ENCODE data around the gene LORICRIN.
"Not testable (repeated sequence)": the region's sequence is repeated elsewhere in the genome, so short reads cannot be mapped to it uniquely, and the experiment has no call there.

Gene LORICRIN, protein sequence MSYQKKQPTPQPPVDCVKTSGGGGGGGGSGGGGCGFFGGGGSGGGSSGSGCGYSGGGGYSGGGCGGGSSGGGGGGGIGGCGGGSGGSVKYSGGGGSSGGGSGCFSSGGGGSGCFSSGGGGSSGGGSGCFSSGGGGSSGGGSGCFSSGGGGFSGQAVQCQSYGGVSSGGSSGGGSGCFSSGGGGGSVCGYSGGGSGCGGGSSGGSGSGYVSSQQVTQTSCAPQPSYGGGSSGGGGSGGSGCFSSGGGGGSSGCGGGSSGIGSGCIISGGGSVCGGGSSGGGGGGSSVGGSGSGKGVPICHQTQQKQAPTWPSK
- 0 to 0.17 reads per million in 2 donors for total RNA-seq

DNA sequence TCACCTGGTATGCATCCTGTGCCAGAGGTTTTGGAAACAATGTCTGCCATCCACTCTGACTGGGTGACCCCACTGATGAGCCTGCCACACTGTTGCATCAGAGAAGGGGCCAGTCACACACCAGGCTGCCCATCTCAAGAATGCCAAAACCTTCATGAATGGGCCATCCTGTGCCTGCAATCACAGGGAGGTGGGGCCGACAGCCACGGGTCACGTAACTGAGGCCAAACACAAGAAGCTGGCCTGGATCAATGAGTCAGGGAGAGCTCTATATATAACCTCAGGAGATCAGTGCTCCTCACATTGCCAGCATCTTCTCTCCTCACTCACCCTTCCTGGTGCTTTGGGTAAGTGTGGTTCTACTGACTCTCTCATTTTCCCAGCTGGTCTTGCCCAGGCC lies at the start of gene LORICRIN:
Gene LORICRIN (plus strand): TSS at position 301 of the 400 bp plus-strand sequence. CDS start 1,263 bp downstream, outside the sequence.
- no peak for DNase-seq

DNA sequence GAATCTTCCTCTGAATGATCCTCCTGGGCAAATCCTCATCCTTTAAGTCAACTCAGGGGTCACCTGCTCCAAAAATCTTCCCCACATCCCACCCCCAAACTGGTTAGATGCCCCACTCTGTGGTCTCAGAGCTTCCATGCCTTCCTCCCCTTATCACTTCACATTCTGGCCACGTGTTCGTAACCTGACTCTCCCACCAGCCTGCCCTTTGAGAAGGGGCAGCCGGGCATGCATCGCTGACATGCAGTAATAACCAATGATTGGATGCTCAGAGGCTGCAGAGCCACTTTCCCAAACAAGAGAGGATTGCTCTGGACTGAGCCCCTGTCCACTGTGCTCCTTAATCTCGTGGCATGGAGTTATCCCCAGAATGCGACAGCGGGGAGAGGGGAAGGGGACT lies 49.3 kb upstream of the LORICRIN start:
- DNase-seq: no peak

DNA sequence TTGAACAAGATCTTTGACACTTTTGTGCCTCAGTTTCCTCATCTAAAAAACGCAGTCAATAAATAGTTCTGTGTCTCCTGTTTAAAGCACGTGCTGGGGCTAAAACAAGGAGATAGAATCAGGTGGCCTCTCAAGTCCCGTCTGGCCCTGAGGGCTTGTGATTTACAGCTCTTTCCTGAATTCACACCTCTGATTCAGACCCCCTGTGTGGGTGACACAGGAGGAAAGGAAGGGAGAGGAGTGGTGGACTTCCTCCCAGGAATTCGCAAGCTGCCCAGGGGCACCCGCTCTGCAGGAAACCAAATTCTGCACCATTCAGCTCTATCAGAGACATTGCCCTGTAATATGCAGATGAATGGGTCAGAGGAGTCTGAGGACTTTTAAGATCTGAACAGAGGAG lies 47.3 kb upstream of the LORICRIN start:
- no peak for DNase-seq

DNA sequence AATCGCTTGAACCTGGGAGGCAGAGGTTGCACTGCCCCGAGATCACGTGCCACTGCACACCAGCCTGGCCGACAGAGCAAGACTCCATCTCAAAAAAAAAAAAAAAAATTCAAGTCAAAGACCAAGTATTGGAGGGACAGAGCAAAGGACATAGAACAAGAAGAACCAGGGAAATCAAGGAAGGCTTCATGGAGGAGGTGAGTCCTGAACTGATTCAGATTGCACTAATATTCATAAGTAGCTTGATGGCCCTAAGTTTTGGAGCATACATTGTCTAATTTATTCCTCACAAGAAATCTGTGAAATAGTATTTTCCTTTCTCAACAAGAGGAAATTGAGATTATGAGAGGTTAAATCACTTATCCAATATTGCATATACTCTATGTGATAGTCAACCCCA lies 46.0 kb upstream of the LORICRIN start:
- DNase-seq: no peak

DNA sequence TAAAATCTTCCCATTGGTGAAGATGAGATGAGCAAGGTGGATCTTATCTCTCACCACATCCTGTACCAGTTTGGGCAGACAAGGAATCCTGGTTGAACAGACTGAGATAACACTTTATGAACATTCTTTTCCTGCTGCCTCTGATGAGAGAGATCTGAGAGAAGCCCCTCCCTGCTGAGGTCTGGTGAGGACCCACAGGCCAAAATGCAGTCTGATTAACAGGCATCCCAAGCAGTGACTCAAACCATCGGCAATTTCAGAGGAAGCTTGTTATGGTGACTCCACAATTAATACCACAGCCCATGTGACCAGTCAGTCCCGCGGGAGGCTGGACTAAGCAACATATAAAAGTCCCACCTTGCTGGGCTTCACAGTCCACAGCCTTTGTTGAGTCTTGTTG lies 42.3 kb upstream of the LORICRIN start, which contains the start of gene PRR9:
Gene PRR9 (plus strand): TSS at position 373 of the 400 bp plus-strand sequence. CDS start 561 bp downstream, outside the sequence.
- DNase-seq: no peak

DNA sequence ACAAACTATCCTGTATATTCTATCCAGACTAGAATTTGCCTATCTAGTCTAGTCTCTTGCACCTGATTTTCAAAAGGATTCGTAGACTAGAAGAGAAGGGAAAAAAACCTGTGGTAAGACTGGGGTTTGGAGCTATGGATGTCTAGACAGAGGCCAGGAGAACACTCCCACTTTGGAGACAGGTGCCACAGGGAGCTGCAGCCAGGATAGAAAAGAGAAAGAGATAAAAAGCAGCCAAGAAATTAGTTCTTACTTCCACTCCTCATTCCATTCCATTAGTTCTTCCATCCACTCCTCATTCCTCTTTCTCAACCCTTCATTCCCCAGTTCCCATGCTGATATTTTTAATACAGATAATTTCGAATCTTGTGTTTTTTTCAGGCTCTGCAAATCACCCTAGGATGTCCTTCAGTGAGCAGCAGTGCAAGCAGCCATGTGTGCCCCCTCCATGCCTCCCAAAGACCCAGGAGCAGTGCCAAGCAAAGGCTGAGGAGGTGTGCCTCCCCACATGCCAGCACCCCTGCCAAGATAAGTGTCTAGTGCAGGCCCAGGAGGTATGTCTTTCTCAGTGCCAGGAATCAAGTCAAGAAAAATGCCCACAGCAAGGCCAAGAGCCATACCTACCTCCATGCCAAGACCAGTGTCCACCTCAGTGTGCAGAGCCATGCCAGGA lies 41.6 kb upstream of the LORICRIN start:
- no peak for DNase-seq

DNA sequence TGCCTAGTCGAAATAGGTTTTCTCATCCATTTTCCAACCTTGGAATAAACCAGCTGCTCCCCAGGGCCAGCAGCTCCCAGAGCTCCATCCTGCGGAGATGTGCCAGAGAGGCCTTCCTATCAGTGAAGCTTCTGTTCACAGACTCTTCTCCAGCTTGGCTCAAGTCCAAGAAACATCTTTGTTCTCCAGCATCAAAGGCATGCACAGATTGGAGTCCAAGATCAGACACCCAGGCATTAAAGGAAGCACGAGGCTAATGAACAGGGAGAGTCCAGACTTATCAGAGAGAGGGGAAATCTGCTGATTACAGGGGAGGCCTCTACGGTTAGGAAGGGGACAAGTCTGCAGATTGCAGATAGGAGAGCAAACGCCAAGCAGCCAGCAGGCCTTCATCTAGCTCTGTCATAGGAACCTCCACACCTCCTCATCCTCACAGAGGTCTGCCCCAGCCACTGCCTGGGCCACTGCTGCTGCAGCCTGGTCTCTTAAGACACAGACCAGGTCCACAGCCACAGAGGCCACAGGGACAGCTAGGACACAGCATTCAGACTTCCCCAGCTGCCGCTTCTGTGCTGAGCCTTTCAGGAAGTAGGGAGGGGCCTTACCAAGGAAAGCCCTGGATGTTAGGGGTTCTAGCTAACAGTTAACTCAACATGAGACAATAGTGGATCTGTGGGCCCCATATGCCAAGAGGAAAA lies 38.7 kb upstream of the LORICRIN start:
- no peak for DNase-seq

DNA sequence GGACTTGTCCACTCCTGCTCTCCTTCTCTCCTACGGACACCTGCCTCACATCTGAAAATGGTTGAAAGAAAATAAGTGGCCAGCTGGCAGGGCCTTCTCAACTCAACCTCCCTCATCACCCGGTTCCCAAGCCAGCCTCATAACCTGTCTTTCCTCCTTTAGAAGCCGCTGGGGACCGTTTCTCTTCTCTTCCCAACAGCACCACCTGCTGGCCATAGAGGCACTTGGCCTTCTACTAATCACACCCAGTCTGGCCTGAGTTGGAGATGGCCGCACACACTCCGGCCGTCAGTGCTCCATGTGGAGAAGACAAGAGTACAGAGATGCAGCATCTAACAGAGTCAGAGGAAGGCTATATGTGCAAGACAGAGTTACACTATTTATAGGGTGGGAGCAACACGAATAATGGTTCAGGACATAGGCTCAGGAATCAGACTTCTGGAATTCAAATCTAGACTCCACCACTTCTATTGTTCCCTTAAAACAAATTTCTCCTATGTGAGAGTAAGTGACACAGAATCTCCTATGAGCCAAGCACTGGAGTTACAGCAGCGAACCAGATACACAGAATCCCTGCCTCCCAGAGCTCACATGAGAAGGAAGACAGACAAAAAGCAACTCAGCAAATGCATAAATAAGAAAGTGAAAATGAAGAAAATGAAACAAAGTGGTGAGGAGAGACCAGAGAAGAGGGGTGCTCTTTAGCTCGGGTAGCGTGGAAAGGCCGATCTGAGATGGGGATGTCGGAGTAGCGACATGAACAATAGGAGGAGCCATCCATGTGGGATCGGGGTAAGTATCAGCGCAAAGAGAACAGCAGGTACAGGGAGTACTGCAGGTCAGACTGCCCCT lies 36.2 kb upstream of the LORICRIN start:
- not testable (repeated sequence) for DNase-seq

DNA sequence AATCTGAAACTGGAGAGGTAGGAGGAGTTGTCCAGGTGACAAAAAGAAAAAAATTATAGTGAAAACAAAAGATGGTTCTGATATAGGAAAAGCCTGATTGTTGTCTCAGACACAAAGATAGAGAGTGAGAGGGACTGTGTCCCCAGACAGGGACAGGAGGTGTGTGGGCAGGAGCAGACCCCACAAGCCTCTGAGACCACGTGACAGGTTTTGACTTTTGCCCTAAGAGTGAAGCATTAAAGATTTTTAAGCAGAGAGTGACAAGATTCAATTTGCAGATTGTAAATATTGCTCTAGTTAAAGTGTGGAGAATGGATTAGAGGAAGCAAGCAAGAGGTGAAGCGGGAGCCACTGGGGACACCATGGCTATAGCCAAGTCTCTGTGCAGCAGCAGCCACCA lies 31.7 kb upstream of the LORICRIN start:
- no peak for DNase-seq

DNA sequence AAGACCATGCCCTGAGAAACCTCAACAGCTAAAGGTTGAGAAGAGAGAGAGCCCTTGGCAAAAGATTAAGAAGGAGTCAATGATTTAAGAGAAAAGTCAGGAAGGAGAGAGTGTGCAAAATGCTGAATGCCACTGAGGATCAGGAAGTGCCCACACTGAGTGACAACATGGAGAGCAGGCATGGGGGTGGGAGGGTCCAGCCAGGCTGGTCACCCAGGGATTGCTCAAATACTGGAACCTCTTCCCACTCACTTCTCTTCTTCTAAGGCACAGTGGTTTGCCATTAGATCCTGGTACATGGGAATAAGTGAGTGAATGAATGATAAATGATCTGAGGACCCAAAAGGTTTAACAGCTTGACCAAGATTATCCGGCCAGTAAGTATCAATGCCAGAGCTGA lies 31.0 kb upstream of the LORICRIN start:
- DNase-seq: no peak

DNA sequence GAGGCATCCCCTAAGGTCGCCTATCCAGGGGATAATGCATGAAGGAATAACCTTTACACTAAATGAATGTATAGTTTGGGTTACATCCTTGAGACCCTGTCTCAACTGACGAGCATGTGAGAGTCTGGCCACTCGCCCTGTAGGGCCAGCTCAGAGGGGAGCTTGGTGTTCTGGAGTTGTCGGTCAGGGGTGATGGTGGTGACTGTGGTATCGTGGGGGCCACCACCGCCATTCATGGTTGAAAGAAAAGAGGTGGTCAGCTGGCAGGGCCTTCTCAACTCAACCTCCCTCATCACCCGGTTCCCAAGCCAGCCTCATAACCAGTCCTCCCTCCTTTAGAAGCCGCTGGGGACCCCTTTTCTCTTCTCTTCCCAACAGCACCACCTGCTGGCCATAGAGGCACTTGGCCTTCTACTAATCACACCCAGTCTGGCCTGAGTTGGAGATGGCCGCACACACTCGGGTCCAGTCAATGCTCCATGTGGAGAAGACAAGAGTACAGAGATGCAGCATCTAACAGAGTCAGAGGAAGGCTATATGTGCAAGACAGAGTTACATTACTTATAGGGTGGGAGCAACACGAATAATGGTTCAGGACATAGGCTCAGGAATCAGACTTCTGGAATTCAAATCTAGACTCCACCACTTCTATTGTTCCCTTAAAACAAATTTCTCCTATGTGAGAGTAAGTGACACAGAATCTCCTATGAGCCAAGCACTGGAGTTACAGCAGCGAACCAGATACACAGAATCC lies 30.2 kb upstream of the LORICRIN start:
- not testable (repeated sequence) for DNase-seq

DNA sequence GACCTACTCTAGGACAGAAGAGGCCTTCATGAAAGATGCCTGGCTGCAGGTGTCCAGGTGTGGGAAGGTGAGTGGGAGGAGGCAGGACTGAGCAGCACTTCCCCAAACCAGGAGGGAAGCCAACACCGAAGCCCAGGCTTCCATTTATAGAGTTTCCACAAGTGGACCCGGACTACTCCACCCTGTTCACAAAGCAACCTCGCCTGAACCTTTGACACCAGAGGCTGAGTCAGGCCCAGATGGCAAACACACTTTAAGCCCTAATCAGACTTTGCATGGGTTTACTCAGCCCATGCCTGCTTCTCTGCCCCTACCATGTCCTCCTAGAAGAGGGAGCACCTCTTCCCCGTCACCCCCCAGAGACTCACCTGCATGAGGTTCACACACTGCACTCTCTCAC lies 28.1 kb upstream of the LORICRIN start:
- no peak for DNase-seq

DNA sequence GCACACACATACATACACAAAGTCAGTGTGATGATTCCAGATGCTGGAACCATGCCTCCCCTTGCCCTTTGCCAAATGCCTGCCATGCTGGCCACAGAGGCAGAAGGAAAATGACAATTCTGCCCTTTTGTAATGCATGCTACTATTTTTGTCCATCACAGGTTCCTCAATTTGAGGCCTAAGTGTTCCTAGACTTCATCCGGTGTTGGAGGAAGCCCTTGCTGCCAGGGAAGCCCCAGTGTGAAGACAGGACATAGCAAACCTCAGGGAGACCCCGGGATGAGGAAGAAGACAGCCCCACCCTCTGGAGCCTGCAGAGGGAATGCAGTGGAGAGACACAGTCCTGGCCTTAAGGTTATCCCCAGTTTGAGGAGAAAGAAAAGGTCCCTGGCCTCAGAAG lies 27.7 kb upstream of the LORICRIN start:
- no peak for DNase-seq

DNA sequence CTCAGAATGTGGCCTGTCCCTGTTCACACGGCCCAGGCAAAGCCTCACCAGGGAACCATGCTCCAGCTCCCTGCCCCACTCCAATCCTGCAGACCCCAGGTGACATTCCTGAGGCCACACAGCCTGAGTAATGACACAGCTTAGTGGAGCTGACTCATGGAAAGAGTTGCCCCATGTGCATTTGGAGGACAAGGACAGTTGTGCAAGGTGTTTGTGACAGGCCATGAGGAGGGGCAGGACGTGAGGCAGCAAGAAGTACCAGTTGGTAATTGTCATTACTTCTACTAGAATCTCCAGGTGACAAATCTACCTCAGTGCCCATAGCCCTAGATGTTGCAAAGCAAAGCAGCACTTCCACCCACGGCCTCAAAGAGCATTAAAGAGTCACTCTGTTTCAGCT lies 26.9 kb upstream of the LORICRIN start:
- DNase-seq: no peak

DNA sequence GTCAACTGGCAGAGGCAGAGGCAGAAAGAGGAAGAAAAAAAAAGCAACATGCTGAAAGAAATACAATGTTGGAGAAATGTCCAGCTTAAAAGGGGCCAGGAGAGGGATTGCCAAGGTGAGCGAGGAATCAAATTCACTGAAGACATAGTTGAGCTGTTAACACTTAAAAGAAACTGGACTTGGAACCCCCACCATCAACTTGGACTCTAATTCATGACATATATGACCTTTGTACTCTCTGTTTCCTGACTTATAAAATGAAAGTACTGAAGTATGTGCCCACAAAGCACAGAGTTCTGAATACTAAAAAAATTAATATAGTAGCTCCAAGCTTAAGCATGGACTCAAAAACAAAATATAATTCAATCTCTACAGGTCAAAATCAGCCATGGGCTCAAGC lies 26.0 kb upstream of the LORICRIN start:
- DNase-seq: no peak

DNA sequence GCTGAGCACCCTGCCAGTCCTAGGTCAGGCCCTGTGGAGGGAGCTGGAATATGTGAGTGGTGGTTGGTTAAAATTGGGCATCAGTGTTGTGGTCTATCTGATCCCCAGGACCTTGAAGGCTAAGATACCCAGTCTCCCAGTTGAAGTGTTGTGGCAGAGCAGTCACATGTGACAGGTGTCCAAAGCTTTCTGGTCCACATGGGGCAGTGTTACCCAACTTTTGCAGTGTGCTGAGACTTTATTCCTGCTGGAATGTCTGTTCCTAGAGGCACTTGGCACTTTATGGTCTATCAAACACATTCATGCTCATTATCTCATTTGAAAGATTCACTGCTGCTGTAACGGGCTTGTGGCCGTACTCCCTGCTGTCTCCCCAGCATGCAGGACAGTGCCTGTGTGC lies 21.0 kb upstream of the LORICRIN start:
- no peak for DNase-seq

DNA sequence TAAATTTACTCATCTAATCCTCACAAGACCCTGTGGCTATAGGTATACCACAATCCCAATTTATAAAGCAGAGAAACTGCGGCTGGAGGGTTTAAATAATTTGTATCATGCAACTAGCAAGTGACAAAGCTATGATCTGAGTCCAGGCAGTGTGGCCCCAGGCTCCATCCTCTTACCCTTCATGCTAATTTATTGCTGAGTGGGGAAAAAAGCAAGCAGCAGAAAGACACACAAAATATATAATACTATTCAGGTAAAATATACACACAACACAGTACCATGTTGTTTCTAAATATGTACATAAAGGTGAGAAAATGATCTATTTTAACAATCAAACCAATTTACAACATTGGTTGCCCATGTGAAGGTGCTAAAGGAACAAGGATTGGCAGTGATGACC lies 17.3 kb upstream of the LORICRIN start:
- DNase-seq: no peak

DNA sequence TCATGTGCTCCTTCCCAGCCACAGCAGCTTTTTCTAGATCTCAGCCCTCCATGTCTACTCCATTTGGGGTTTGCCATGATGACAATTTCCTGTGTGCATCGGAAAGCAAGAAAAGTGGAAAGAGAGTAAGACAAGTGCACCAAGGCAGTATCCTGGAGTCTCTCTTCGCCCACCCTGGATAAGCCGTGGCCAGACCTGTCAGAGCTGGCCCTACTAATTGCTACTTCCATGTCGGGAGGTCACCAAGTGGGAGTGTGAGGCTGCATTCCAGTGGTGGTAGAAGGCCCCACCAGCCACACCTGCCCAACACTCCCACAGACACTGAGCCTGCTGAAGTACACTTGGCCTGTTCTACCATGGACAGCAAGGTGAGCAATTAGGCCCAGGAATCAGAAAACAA lies 14.0 kb upstream of the LORICRIN start:
- no peak for DNase-seq

DNA sequence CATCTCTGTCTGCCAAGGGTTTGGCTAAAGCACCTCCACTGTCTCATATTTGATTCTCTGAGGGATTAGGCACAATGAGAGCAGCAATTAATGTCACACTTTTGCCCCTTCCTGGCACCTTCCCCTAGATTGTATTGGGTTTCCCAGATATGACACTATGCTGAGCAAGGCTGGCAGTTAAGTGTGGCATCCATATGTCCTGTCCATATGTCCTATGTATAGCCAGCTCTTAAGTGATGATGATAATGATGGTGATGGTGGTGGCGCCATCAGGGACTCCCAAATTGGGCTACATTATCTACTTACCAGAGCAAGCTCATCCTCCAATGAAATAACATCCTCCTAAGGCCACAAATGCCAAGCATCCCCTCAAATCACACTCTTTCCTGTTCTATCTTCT lies 13.5 kb upstream of the LORICRIN start:
- no peak for DNase-seq

DNA sequence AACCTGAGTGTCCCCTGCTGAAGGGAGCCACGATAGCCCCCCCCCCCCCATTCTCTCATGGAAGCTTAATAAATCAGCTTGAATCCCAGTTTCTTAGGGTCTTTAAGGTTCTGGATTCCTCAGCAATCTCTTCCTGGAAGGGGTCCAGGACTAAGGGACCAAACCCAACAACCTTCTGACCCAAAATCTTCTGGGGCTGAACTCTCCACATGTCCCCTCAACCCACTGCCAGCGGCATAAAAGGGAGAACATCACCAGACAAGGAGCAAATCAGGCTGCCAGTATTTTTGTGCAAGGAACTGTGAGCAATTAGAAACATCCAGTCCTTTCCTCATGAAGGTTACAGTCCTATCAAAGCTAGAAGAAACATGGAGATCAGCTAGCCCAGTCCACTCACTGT lies 12.7 kb upstream of the LORICRIN start:
- no peak for DNase-seq

DNA sequence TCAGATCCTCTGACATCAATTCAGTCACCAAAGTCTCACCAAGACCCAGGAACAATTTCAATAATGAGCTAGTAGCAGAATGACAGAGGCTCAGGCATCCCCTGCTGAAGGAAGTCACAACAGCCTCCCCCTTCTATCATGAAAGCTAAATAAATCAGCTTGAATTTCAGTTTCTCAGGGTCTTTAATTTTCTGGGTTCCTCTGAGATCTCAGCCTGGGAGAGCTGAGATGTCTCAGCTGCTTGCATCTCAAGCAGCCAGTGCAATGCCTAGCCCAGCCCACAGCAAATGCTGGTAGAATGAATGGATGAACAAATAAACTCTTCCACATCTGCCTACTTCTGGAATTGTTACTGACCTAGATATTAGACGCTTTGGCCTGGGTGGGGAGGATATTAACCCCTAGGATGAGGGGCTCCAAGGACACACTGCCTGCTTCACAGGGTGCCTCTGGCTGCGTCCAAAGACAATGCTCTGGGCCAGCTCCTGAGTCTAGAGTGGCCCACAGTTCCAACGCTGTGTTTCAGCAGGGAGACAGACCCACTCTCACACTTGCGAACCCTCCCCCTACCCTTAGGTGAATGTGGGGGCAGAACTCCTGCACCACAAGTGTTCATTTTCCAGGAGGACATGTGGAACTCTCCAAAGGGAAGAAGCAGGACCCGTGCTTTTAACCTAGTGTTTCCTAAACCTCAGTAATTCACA lies 11.2 kb upstream of the LORICRIN start:
- no peak for DNase-seq

Data from activated gamma-delta T cell (primary cell).